Gastroesophageal sphincter (tissue), 3 donors: ENCODE measurements around the gene C19orf38.

Experiments used
- EP300 ChIP-seq: sonication (generic); formaldehyde crosslinking; IDR thresholded peaks from one replicate; pipeline ENCODE4 v1.6.1; 2017; ENCODE audit warnings: antibody characterized with exemption, mild to moderate bottlenecking
- POLR2AphosphoS5 ChIP-seq: sonication (generic); formaldehyde crosslinking; IDR thresholded peaks from one replicate; pipeline ENCODE4 v1.6.1; 2017; ENCODE audit warnings: antibody characterized with exemption
- TF ChIP-seq, protein P1 (sequence below), 4 experiments: fragments of 200-600 bp in 2 of 4; fragments of 450-650 bp in 2 of 4; sonication (generic) in 1 of 4; IDR thresholded peaks; one replicate each; pipeline ENCODE4 v1.5.1; 2017 to 2019; ENCODE audit warnings: antibody characterized with exemption in 4 of 4, mild to moderate bottlenecking in 2 of 4, moderate library complexity in 2 of 4

DNA sequence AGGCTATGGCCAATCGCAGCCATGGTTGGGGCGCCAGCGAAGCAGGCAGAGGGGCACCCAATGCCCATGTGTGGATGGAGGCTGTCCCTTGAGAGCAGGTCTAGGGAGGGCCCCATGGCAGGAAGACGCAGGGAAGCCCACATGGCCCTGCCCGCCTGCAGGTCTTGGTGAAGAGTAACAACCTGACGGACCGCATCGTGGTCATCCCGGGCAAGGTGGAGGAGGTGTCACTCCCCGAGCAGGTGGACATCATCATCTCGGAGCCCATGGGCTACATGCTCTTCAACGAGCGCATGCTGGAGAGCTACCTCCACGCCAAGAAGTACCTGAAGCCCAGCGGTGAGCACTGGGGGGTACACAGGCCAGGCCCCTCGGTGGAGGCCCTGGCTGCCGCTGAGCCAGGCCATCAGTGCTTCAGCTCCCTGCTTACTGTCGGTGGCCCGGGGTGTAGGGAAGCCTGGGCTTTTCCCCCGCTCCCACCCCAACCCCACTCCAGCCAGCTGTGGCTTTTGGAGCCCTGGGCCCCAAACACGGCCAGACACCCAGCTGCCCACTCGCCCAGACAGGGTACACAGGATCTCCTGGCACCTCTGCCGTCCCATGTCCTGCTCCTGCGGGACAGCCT, 65.6 kb downstream of the C19orf38 start:
- TF ChIP-seq, protein P1, sequence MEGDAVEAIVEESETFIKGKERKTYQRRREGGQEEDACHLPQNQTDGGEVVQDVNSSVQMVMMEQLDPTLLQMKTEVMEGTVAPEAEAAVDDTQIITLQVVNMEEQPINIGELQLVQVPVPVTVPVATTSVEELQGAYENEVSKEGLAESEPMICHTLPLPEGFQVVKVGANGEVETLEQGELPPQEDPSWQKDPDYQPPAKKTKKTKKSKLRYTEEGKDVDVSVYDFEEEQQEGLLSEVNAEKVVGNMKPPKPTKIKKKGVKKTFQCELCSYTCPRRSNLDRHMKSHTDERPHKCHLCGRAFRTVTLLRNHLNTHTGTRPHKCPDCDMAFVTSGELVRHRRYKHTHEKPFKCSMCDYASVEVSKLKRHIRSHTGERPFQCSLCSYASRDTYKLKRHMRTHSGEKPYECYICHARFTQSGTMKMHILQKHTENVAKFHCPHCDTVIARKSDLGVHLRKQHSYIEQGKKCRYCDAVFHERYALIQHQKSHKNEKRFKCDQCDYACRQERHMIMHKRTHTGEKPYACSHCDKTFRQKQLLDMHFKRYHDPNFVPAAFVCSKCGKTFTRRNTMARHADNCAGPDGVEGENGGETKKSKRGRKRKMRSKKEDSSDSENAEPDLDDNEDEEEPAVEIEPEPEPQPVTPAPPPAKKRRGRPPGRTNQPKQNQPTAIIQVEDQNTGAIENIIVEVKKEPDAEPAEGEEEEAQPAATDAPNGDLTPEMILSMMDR (IDR thresholded peaks at IDR 0.05) = no peak
- no peak for TF ChIP-seq POLR2AphosphoS5
- TF ChIP-seq EP300 = no peak
